ENCODE results near the gene OTUD4.
A peak's percentile ranks its signal among the peaks of the same experiment; 100 is the strongest.
"Not testable (repeated sequence)": the region's sequence is repeated elsewhere in the genome, so short reads cannot be mapped to it uniquely, and the experiment has no call there.

The OTUD4 gene

DNA sequence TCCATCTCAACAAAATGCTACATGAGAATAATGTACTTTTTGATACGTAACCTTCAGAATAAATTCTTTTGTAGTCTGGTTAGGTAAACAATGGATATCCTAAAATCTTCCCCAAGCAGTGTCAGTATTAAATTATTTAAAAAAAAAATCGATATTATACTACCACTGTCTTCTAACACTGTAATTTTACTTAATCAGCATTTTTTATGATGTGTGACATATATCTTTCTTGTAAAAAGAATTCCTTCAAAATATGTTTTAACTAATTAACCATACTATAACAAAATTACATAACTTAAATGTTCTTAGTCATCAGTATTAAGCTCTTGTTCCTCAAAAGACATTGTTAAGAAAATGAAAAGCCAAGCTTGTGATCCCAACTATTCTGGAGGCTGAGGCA lies 12.5 kb downstream of the OTUD4 start:
- H3K4me1 Mint-ChIP-seq, result peaks cover 29% of the 10 kb centered on the region
- H3K27ac Mint-ChIP-seq, result no peak overlapping the region
- H3K9me3 Mint-ChIP-seq, result no peaks in the 10 kb centered on the region
- no peaks in the 10 kb centered on the region for H3K27me3 Mint-ChIP-seq
- peaks cover 18% of the 10 kb centered on the region for H3K36me3 Mint-ChIP-seq
- no peak overlapping the region for H3K4me3 Mint-ChIP-seq

DNA sequence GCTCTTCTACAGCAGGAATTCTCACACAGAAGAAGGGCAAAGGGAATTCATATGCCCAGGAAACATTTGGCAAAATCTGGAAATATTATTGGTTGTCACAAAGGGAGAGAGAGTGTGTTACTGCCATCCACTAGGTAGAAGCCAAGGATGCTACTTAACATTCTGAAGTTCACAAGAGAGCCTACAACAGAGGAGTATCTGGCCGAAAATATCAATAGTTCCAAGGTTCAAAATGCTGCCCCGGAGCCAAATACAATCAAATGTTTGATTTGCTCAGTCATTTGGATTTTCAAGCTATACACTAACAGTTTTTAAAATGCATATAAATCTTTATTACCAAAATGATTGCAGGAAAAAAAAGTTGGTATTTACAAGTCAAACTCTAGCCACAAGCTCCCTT lies 18.8 kb downstream of the OTUD4 start:
- H3K27ac Mint-ChIP-seq, result no peak overlapping the region
- no peak overlapping the region for H3K4me3 Mint-ChIP-seq
- peaks cover 14% of the 10 kb centered on the region for H3K4me1 Mint-ChIP-seq
- peaks cover 10% of the 10 kb centered on the region for H3K36me3 Mint-ChIP-seq
- no peaks in the 10 kb centered on the region for H3K9me3 Mint-ChIP-seq
- H3K27me3 Mint-ChIP-seq, result no peaks in the 10 kb centered on the region

DNA sequence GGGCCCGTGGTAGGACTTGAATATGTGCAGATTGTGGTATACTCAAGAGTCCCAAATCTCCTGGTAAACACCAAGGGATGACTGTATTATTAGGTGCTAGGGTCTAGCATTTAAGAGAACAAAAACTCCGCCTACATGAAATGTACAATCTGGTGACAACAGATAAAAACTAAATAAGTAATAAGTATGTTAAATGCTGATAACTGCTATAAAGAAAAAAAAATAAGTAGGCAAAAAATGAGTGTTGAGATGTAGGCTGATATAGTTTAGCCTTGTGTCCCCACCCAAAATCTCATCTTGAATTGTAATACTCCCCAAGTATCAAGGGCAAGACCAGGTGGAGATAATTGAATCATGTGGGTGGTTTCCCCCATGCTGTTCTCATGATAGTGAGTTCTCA lies 23.4 kb downstream of the OTUD4 start:
- Mint-ChIP-seq H3K4me3 (no peak overlapping the region), H3K27ac (no peak overlapping the region), H3K36me3 (peaks cover 16% of the 10 kb centered on the region), H3K4me1 (peaks cover 14% of the 10 kb centered on the region), H3K27me3 (no peaks in the 10 kb centered on the region), H3K9me3 (no peaks in the 10 kb centered on the region)

DNA sequence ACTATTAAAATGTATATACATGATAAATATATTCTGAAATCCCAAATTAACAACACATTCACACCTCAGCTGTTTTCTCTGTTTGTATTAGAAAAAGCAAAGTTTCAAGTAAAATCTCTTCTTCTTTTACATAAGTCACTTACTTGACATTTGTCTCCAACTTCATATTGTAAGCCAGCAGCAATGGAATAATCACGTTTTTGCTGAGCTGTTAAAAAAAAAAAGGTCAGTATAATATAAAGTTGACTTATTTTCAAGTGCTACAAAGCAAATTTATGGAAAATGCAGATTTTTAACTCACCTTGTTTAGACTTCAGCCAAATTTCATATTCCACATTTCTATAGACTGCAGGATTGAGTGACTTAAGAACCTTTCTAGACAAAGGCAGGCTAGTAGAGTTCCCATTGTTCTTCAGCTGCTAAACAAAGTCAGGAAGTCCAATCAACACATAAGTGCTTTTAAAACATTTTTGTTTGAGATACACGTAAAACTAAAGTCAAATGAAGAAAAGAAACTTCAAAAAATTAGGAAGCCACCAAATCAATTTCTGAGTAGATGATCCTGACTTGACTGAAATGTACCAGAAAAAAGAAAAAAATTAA lies 25.0 kb downstream of the OTUD4 start:
- Mint-ChIP-seq H3K4me1 (peaks cover 7% of the 10 kb centered on the region), H3K4me3 (no peak overlapping the region), H3K36me3 (peaks cover 13% of the 10 kb centered on the region), H3K27me3 (no peaks in the 10 kb centered on the region), H3K9me3 (no peaks in the 10 kb centered on the region), H3K27ac (no peak overlapping the region)

DNA sequence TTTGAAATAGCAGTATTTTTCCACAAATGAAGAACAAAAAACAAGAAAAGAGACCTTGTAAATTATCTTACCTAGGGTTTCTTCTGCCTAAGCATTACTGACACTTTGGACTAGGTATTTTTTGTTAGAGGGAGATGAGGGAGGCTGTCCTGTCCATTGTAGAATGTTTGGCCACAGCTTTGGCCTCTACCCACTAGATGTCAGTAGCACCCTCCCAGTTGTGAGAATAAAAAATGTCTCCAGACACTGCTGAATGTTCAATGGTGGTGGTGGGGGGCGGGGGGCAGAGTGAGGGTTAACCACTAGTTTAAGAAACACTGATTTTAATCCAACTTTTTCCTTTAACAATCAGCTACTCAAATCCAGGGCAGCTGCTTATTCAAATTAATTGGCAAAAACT lies 25.8 kb downstream of the OTUD4 start:
- Mint-ChIP-seq H3K36me3 (peaks cover 20% of the 10 kb centered on the region), H3K9me3 (no peaks in the 10 kb centered on the region), H3K27me3 (no peaks in the 10 kb centered on the region), H3K4me3 (no peak overlapping the region), H3K27ac (no peak overlapping the region), H3K4me1 (peaks cover 11% of the 10 kb centered on the region)

DNA sequence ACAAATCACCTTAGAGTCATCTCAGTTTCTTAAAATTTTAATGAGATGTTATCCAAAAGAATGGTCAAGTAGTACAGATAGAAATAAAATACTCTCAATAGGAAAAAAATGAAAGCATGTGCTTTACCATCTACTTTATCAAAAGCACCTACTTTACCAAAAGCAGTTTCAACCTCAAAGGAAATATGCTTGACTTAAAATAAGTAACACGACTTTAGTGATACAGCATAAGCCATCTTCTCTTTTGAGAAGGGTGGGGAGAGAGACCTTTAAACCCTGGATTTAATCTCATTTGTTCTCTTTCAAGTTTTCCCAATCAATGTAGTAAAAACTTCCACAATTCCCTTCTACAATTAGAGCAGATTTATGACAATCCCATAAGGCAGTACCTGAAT lies 26.5 kb downstream of the OTUD4 start:
- Mint-ChIP-seq H3K4me1 (peaks cover 13% of the 10 kb centered on the region), H3K36me3 (peaks cover 23% of the 10 kb centered on the region), H3K9me3 (no peaks in the 10 kb centered on the region), H3K27ac (no peak overlapping the region), H3K4me3 (no peak overlapping the region), H3K27me3 (no peaks in the 10 kb centered on the region)

DNA sequence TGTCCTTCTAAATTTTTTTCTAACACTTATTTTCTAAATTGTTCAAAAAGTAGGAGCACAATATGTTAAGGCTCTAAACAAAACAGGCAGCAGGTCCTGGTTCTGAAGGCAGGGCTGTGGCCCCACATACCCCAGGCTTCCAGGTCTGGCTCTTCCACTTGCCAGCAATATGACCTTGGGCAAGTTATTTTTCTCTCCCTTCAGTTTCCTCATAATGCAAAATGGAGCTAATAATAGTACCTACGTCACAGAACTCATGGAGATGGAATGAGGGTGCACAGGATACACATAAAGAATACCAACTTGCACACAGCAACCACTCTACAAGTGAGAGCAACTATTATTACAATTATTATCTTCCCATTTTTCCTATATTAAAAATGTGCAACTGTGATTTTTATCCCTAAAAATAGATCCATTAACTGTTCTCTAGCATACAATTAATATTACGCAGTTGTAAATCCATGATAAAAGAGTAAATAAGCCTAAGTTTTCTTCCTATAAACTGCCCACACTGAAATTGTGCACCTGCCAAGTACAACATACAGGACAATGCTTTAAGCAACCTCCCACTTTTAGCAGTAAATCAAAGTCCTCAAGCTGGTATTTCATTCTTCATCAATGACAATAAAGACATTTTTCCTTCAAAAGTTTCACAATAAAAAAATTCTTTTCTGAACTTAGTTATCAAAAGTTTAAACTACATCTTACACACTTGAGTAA lies 27.0 kb downstream of the OTUD4 start:
- Mint-ChIP-seq H3K27ac (no peak overlapping the region), H3K9me3 (no peaks in the 10 kb centered on the region), H3K4me3 (no peak overlapping the region), H3K4me1 (peaks cover 15% of the 10 kb centered on the region), H3K27me3 (no peaks in the 10 kb centered on the region), H3K36me3 (peaks cover 24% of the 10 kb centered on the region)

DNA sequence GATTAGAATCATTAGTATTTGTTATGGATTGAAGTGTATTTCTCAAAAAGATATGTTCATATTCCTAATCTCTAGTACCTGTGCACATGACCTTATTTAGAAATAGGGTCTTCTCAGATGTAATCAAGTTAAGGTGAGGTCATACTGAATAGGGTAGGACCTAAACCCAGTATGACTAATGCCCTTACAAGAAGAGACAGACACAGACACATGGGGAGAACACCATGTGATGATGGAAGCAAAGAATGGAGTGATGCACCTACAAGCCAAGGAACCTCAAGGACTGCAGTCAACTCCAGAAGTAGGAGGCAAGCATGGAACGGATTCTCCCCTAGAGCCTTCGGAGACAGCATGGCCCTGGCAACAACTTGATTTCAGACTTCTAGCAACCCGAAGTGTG lies 31.4 kb downstream of the OTUD4 start:
- no peak overlapping the region for H3K27ac Mint-ChIP-seq
- no peak overlapping the region for H3K4me3 Mint-ChIP-seq
- H3K36me3 Mint-ChIP-seq, result peaks cover 35% of the 10 kb centered on the region

DNA sequence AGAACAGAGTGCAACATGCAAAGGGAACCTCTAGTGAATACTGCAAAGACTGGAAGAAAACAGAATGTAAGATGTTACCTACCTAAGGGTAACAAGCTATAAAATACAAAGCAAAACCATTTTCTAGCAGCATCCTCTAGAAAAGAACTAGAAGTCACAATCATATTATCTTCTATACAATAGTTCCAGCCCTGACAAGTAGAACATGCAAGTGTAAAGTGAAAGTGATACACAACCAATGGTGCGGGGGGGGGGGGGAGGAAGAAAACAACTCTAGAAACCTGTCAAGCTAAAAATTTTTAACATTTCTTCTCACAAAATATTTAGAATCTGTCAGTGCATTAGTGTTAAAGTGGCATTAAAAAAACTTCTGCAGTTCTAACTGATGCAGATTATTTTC lies 44.2 kb downstream of the OTUD4 start:
- H3K4me1 Mint-ChIP-seq, result peaks cover 45% of the 10 kb centered on the region
- H3K27me3 Mint-ChIP-seq, H3K9me3 Mint-ChIP-seq: not testable (repeated sequence)
- peaks cover 35% of the 10 kb centered on the region for H3K36me3 Mint-ChIP-seq
- H3K27ac Mint-ChIP-seq, result peak overlapping the region; percentile 6
- H3K4me3 Mint-ChIP-seq, result peak overlapping the region; percentile 51

More for the DNA sequence above, 31.4 kb downstream of the OTUD4 start:
- Mint-ChIP-seq H3K27me3 (no peaks in the 10 kb centered on the region), H3K4me1 (peaks cover 11% of the 10 kb centered on the region), H3K9me3 (no peaks in the 10 kb centered on the region)

DNA sequence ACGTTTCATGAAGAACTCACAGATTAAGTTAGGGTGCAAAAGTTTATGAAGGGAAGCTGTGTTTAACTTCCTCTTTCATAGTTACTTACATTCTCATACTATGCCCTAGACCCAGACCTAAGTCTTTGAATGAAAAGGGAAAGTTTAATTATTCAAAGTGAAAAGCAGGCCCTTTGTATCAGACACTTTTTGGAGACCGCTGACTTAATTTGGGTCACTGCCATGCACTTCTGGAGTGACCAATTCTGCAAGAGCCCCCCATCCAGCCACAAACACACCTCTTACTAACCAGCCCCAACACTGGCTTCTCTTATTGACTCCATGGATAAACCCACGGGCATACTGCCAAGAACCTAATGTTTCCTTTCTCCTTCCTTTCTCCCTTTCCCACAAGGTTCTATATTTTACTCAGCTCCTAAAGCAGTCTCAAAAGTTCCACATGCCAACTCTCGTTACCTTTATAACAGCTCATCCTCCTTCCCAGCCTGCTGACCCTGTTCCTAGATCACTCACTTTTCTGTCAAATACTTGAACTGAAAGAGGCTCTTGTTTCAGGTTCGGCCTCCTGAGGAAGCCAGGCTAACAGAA lies 47.8 kb downstream of the OTUD4 start:
- Mint-ChIP-seq H3K27me3 (no peaks in the 10 kb centered on the region), H3K4me3 (no peak overlapping the region), H3K27ac (peak overlapping the region; percentile 93), H3K4me1 (peaks cover 61% of the 10 kb centered on the region), H3K9me3 (peaks cover 3% of the 10 kb centered on the region), H3K36me3 (peaks cover 27% of the 10 kb centered on the region)

DNA sequence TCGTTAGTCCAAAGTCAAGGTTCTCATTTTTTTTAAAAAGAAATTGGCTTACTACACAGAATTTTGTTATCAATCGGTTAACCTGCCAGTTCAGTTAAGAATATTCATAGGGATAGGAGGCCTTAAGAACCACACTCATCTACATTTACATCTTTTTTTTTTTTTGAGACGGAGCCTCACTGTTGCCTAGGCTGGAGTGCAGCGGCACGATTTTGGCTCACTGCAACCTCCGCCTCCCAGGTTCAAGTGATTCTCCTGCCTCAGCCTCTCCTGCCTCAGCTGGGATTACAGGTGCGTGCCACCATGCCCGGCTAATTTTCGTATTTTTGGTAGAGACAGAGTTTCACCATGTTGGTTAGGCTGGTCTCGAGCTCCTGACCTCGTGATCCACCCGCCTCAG lies 48.5 kb downstream of the OTUD4 start:
- H3K36me3 Mint-ChIP-seq, result peaks cover 24% of the 10 kb centered on the region
- H3K4me1 Mint-ChIP-seq, result peaks cover 57% of the 10 kb centered on the region
- peak overlapping the region; percentile 6 for H3K27ac Mint-ChIP-seq
- no peaks in the 10 kb centered on the region for H3K9me3 Mint-ChIP-seq
- no peaks in the 10 kb centered on the region for H3K27me3 Mint-ChIP-seq
- H3K4me3 Mint-ChIP-seq, result no peak overlapping the region

DNA sequence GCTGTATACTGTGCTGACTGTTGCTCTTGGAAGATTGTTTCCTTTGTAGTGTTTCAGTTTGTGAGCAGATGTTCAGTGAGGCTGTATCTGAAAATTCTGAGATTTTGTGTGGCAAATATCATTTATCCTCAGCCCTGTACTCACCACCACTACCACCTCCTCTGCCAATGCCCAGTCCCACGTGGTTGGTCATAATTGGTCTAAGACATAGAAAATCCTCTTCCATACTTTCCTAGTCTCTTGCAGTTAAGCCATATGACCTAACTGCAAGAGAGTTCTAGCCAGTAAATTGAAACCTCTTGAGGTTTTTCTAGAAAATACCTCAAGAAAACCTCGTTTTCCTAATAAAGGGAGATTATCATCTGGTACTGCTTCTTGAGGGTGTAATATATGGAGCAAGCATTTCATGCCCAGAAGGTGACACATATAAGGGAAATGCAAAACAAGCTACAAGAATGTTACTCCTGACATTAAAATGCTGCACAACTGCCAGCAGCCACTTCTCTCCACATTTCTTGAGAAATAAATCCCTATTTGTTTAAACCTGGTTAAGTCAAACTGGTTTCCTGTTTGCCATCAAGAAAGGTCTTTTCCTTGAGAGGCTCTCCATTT lies 49.5 kb downstream of the OTUD4 start:
- peaks cover 28% of the 10 kb centered on the region for H3K36me3 Mint-ChIP-seq
- no peak overlapping the region for H3K4me3 Mint-ChIP-seq
- H3K27me3 Mint-ChIP-seq, result no peaks in the 10 kb centered on the region
- peaks cover 56% of the 10 kb centered on the region for H3K4me1 Mint-ChIP-seq
- peak overlapping the region; percentile 81 for H3K27ac Mint-ChIP-seq
- no peaks in the 10 kb centered on the region for H3K9me3 Mint-ChIP-seq

DNA sequence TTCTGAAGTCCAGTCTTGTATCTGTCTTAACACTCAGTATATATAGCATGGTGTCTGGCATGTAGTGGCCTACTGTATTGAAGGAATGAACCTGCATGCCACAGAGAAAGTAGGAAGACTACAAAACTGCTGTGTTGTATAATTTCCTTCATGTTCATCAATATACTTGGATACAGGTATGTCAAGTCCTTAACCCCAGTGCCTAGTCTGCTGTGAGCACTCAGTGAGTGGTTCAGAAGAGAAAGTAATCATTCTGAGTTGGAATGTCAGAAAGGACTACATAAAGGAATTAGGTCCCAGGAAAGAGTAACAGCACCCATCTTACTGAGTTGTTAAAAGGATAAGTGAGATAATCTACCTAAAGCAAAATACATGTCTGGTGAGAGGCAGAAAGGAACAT lies 50.3 kb downstream of the OTUD4 start:
- Mint-ChIP-seq H3K4me3 (no peak overlapping the region), H3K27ac (peak overlapping the region; percentile 36), H3K4me1 (peaks cover 53% of the 10 kb centered on the region)

DNA sequence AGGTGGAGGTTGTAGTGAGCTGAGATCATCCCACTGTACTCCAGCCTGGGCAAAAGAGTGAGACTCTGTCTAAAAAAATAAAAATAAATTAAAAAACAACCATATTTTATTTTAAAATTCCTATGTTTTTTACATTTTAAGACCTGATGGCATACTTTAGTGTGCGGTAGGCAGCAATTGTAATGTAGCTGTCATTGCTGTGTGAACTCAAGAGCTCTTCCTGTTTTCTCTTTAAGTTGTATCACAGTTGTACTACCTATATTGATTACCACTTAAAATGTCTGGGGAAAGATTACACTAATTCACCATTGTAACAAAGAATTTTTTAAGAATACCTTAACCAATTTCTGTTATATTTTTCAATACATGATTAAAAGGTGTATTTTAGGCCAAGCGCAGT lies 55.0 kb downstream of the OTUD4 start:
- H3K27me3 Mint-ChIP-seq, result no peaks in the 10 kb centered on the region
- no peak overlapping the region for H3K27ac Mint-ChIP-seq
- H3K4me3 Mint-ChIP-seq, result no peak overlapping the region
- peaks cover 18% of the 10 kb centered on the region for H3K36me3 Mint-ChIP-seq
- peaks cover 23% of the 10 kb centered on the region for H3K4me1 Mint-ChIP-seq
- no peaks in the 10 kb centered on the region for H3K9me3 Mint-ChIP-seq

More for the DNA sequence above, 50.3 kb downstream of the OTUD4 start:
- Mint-ChIP-seq H3K36me3 (peaks cover 28% of the 10 kb centered on the region), H3K9me3 (no peaks in the 10 kb centered on the region), H3K27me3 (no peaks in the 10 kb centered on the region)

DNA sequence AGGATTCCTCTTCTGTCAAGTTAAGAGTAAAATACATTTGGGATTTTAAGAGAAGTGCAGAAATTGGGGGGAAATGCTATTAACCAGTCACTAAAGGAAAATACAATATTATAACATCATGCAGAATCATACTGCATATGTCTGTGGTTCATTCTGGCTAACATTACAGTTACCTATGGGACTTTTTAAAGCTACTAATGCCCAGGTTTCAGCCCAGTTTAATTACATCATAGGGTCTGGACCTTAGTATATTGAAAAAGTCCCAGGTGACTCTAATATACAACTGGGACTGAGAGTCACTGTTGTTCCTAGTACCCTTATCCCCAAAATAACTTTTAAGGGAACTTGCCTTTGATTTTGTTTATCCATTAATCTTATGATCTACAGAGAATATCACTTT lies 72.3 kb downstream of the OTUD4 start:
- Mint-ChIP-seq H3K9me3 (no peaks in the 10 kb centered on the region), H3K4me1 (peaks cover 29% of the 10 kb centered on the region), H3K27ac (no peak overlapping the region), H3K4me3 (no peak overlapping the region), H3K27me3 (no peaks in the 10 kb centered on the region), H3K36me3 (peaks cover 17% of the 10 kb centered on the region)

DNA sequence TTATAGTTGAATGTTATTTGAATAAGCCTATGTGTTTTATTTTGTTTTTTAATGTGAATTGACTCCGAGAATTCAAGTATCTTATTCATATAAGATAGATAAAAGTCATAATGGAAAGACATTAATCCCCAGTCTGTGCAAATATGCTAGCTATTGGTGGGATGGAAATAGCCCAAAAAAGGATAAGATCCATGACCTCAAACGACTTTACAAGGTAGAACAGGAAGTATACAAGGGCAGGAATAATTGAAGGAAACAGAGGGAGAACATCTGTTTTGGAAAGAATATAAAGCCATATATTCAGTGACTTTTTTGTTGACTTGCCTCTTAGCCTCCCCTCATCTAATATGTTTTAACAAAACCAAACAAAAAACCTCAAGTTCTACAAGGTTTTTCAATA lies 73.3 kb downstream of the OTUD4 start:
- no peak overlapping the region for H3K27ac Mint-ChIP-seq
- H3K4me3 Mint-ChIP-seq, result no peak overlapping the region
- peaks cover 8% of the 10 kb centered on the region for H3K36me3 Mint-ChIP-seq
- peaks cover 21% of the 10 kb centered on the region for H3K4me1 Mint-ChIP-seq
- no peaks in the 10 kb centered on the region for H3K9me3 Mint-ChIP-seq
- no peaks in the 10 kb centered on the region for H3K27me3 Mint-ChIP-seq

Data from activated naive CD4-positive, alpha-beta T cell treated with anti-CD3 and anti-CD28 coated beads, Interleukin-2, amount 50 U/mL, for 24 hours (primary cell).